Endothelial cell of umbilical vein (primary cell): Measurements from ENCODE around the gene RHOA.

ENCODE experiments used
- CTCF ChIP-seq, 2 donors: IDR thresholded peaks; 1 replicate in 1 of 2; 2 replicates in 1 of 2; pipeline ENCODE4 v1.5.1; 2011; ENCODE audit warnings: low read length in 2 of 2, mild to moderate bottlenecking in 2 of 2, moderate library complexity in 2 of 2, control low read depth in 1 of 2, inconsistent platforms in 1 of 2, low read depth in 1 of 2; ENCODE audit not compliant: insufficient read depth in 1 of 2; ENCODE audit errors: extremely low read depth in 1 of 2
- POLR2A ChIP-seq: IDR thresholded peaks from 2 replicates; pipeline ENCODE4 v1.6.1; 2012; ENCODE audit warnings: low read depth, mild to moderate bottlenecking, control low read depth, low read length

GRCh38 chr3:49454458-49454857 lies 42.7 kb upstream of the RHOA start:
- TF ChIP-seq POLR2A (no peak), CTCF (IDR thresholded peaks at IDR 0.05; ENCODE audit: extremely low read depth in 1 of 2, insufficient read depth in 1 of 2, low read depth in 1 of 2, low read length in 2 of 2) (no peak)
